Ishikawa (cell line): ENCODE data around the gene CDK5R1.

Source experiments
- CREB1 ChIP-seq: IDR thresholded peaks from 2 replicates; pipeline ENCODE4 v1.6.1; 2012; ENCODE audit warnings: low read depth
- EGR1 ChIP-seq: IDR thresholded peaks from 2 replicates; pipeline ENCODE4 v1.6.1; 2012
- EP300 ChIP-seq: IDR thresholded peaks from 2 replicates; pipeline ENCODE4 v1.6.1; 2012; ENCODE audit warnings: borderline replicate concordance
- FOXM1 ChIP-seq: IDR thresholded peaks from 2 replicates; pipeline ENCODE4 v1.6.1; 2012; ENCODE audit warnings: low read depth, borderline replicate concordance
- NFIC ChIP-seq: IDR thresholded peaks from 2 replicates; pipeline ENCODE4 v1.6.1; 2012
- RAD21 ChIP-seq: IDR thresholded peaks from 2 replicates; pipeline ENCODE4 v1.6.1; 2012; ENCODE audit warnings: low read depth
- TAF1 ChIP-seq: IDR thresholded peaks from 2 replicates; pipeline ENCODE4 v1.6.1; 2012; ENCODE audit warnings: low read depth, mild to moderate bottlenecking
- TEAD4 ChIP-seq: IDR thresholded peaks from 2 replicates; pipeline ENCODE4 v1.6.1; 2012
- YY1 ChIP-seq: IDR thresholded peaks from 2 replicates; pipeline ENCODE4 v1.6.1; 2012; ENCODE audit warnings: low read depth
- TF ChIP-seq, protein P1 (sequence below): IDR thresholded peaks from 2 replicates; pipeline ENCODE4 v1.6.1; 2012; ENCODE audit warnings: low read depth, mild to moderate bottlenecking
- TF ChIP-seq, protein P2 (sequence below): IDR thresholded peaks from 2 replicates; pipeline ENCODE4 v1.6.1; 2012
- TF ChIP-seq, protein P3 (sequence below): IDR thresholded peaks from 2 replicates; pipeline ENCODE4 v1.6.1; 2012

GRCh38 chr17:32527146-32527545 is 40.4 kb downstream of the CDK5R1 start:
- no peak for TF ChIP-seq TAF1
- no peak for TF ChIP-seq FOXM1
- TF ChIP-seq EP300, result no peak
- no peak for TF ChIP-seq CREB1
- TF ChIP-seq, protein P1, sequence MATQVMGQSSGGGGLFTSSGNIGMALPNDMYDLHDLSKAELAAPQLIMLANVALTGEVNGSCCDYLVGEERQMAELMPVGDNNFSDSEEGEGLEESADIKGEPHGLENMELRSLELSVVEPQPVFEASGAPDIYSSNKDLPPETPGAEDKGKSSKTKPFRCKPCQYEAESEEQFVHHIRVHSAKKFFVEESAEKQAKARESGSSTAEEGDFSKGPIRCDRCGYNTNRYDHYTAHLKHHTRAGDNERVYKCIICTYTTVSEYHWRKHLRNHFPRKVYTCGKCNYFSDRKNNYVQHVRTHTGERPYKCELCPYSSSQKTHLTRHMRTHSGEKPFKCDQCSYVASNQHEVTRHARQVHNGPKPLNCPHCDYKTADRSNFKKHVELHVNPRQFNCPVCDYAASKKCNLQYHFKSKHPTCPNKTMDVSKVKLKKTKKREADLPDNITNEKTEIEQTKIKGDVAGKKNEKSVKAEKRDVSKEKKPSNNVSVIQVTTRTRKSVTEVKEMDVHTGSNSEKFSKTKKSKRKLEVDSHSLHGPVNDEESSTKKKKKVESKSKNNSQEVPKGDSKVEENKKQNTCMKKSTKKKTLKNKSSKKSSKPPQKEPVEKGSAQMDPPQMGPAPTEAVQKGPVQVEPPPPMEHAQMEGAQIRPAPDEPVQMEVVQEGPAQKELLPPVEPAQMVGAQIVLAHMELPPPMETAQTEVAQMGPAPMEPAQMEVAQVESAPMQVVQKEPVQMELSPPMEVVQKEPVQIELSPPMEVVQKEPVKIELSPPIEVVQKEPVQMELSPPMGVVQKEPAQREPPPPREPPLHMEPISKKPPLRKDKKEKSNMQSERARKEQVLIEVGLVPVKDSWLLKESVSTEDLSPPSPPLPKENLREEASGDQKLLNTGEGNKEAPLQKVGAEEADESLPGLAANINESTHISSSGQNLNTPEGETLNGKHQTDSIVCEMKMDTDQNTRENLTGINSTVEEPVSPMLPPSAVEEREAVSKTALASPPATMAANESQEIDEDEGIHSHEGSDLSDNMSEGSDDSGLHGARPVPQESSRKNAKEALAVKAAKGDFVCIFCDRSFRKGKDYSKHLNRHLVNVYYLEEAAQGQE, result no peak
- TF ChIP-seq, protein P2, sequence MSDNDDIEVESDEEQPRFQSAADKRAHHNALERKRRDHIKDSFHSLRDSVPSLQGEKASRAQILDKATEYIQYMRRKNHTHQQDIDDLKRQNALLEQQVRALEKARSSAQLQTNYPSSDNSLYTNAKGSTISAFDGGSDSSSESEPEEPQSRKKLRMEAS, result no peak
- TF ChIP-seq RAD21, result no peak
- no peak for TF ChIP-seq EGR1
- no peak for TF ChIP-seq TEAD4
- no peak for TF ChIP-seq NFIC
- TF ChIP-seq, protein P3, sequence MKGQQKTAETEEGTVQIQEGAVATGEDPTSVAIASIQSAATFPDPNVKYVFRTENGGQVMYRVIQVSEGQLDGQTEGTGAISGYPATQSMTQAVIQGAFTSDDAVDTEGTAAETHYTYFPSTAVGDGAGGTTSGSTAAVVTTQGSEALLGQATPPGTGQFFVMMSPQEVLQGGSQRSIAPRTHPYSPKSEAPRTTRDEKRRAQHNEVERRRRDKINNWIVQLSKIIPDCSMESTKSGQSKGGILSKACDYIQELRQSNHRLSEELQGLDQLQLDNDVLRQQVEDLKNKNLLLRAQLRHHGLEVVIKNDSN, result no peak
- TF ChIP-seq YY1, result no peak
